ENCODE measurements around the gene PKIB. TPM values are rescaled to one million over a fixed set of nuclear protein-coding genes. Genes with fewer than 3 reads are reported as not detected.
"Not testable (repeated sequence)": the region's sequence is repeated elsewhere in the genome, so short reads cannot be mapped to it uniquely, and the experiment has no call there.

Gene PKIB
- total RNA-seq, 1 donor from 2014 or later, result 5.5 TPM

- DNase-seq (ENCODE audit: low spot score), result not testable (repeated sequence)
These were observed 134.7 kb downstream of the PKIB start for GRCh38 chr6:122744856-122745255.

GRCh38 chr6:122746688-122747087, 136.5 kb downstream of the PKIB start:
- DNase-seq (ENCODE audit: low spot score), result no peak

GRCh38 chr6:122747573-122747972, 137.4 kb downstream of the PKIB start:
- no peak for DNase-seq (ENCODE audit: low spot score)

- DNase-seq (ENCODE audit: low spot score), result not testable (repeated sequence)
These were observed 138.7 kb downstream of the PKIB start for GRCh38 chr6:122748945-122749344.

- no peak for DNase-seq (ENCODE audit: low spot score)
These were observed 139.3 kb downstream of the PKIB start for GRCh38 chr6:122749451-122750050.

GRCh38 chr6:122751326-122751725, 141.1 kb downstream of the PKIB start:
- no peak for DNase-seq (ENCODE audit: low spot score)

- no peak for DNase-seq (ENCODE audit: low spot score)
These were observed 142.3 kb downstream of the PKIB start for GRCh38 chr6:122752459-122752858.

- no peak for DNase-seq (ENCODE audit: low spot score)
These were observed 142.9 kb downstream of the PKIB start for GRCh38 chr6:122753000-122753687.

GRCh38 chr6:122753688-122754056, 143.5 kb downstream of the PKIB start:
- no peak for DNase-seq (ENCODE audit: low spot score)

- DNase-seq (ENCODE audit: low spot score), result no peak
These were observed 144.1 kb downstream of the PKIB start for GRCh38 chr6:122754191-122754731.

- no peak for DNase-seq (ENCODE audit: low spot score)
These were observed 145.7 kb downstream of the PKIB start for GRCh38 chr6:122755901-122756300.

- DNase-seq (ENCODE audit: low spot score), result no peak
These were observed 148.7 kb downstream of the PKIB start for GRCh38 chr6:122758927-122759334.

GRCh38 chr6:122760330-122760729, 150.1 kb downstream of the PKIB start:
- no peak for DNase-seq (ENCODE audit: low spot score)

- DNase-seq (ENCODE audit: low spot score), result no peak
These were observed 156.1 kb downstream of the PKIB start for GRCh38 chr6:122766256-122766655.

- DNase-seq (ENCODE audit: low spot score), result peak; percentile 20
These were observed 160.8 kb downstream of the PKIB start for GRCh38 chr6:122770835-122771601.

GRCh38 chr6:122772724-122773415, 162.7 kb downstream of the PKIB start:
- DNase-seq (ENCODE audit: low spot score), result no peak

Other genes with a start within 250 kb of the PKIB start
- 9.3 TPM for gene HSF2, start 210.8 kb upstream of the PKIB start, total RNA-seq
- gene SERINC1, start 138.6 kb upstream of the PKIB start, total RNA-seq, result 190 TPM
- gene FABP7, start 169.3 kb downstream of the PKIB start, total RNA-seq, result not detected
- 27.9 TPM for gene SMPDL3A, start 178.9 kb downstream of the PKIB start, total RNA-seq